ENCODE measurements around the gene ANKS3.

Gene ANKS3, protein sequence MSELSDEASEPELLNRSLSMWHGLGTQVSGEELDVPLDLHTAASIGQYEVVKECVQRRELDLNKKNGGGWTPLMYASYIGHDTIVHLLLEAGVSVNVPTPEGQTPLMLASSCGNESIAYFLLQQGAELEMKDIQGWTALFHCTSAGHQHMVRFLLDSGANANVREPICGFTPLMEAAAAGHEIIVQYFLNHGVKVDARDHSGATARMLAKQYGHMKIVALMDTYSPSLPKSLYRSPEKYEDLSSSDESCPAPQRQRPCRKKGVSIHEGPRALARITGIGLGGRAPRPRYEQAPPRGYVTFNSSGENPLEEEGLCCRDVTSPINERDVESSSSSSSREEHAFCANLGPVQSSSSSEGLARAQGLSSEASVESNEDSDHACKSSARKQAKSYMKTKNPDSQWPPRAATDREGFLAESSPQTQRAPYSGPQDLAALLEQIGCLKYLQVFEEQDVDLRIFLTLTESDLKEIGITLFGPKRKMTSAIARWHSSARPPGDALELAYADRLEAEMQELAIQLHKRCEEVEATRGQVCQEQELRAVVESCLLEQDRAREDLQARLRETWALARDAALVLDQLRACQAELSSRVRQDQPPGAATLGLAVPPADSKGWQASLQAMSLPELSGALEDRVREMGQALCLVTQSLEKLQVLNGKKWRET

DNA sequence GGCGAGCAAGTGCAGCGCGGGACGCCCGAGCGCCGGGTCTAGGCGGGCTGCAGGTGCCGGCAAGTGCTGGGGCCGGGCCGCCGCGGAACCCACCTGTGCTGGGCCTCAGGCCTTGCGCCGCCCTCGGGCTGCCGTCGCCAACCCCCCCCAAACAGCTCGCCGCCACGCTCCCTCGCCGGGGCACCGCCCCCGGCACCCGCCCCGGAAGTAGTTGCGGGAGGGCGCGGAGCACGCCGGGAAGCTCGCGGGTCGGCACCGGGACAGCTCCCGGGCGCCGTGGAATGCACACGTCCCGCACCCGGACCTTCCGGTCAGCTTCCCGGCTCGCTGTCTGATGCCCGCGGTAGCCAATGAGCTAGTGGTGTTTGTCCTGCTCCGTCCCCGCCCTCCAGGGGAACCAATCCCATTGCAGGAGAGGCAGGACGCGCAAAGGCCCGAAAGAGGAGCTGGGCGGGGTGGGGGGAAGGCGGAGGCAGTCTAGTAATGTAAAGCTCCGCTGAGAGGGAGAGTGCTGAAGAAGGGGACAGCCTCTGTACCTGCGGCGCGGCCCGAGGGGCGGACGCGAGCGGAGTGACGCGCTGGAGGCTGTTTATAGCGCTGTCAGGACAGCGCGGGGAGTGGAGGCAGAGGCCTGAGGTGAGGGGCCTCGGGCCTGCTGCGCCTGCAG, at the start of gene ANKS3, which contains the start of gene DNAAF8:
Gene ANKS3, minus strand, starts transcription at position 209 of the 667 bp plus-strand sequence. CDS start 4,122 bp downstream, outside the sequence.
Gene DNAAF8, plus strand, starts transcription at position 475 of the 667 bp plus-strand sequence. CDS start 1,978 bp downstream, outside the sequence.
- H3K4me1 Mint-ChIP-seq = peaks cover 9 to 20% of the 10 kb centered on the region in 2 donors
- H3K4me3 Mint-ChIP-seq = peak within 1 kb of the TSS; percentile 89 to 92
- ATAC-seq (replicated peaks) = peak; percentile 86 to 88
- H3K9me3 Mint-ChIP-seq = no peaks in the 10 kb centered on the region
- peak within 1 kb of the TSS; percentile 95 for H3K27ac Mint-ChIP-seq
- no peaks in the 10 kb centered on the region for H3K27me3 Mint-ChIP-seq
- H3K36me3 Mint-ChIP-seq = peaks cover 4 to 10% of the 10 kb centered on the region in 2 donors
- peak; percentile 83 for DNase-seq

DNA sequence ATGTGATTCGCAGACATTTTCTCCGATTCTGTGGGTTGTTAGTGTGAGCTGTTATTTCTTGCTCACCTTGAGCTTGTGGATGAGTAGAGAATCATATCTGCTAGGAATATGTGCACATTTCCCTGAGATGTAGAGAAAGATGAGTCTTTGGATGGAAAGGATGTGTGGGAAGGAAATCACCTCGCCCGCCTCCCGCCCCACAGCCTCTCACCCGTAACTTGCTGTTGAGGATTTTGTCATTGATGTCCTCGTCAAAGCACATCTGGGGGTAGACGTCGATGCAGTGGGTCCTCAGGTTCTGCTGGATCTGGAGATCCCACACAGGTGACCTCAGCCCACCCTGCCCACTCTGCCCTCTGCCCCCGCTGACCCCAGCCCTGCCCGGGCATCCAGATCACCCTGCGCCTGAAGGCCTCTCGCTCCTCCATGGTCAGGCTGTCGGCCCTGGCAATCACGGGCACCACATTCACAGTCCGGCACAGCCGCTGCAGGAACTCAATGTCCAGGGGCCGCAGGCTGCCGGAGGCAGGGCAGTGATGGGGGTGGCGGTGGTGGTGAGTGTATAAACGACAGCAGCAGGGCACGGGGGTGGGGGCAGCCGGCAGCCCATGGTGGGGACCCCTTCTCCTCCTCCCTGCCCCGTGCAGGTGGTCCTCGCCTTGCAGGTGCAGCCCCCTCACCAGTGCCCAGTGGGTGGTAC, 49.3 kb upstream of the ANKS3 start:
- H3K9me3 Mint-ChIP-seq = no peaks in the 10 kb centered on the region
- H3K27me3 Mint-ChIP-seq = no peaks in the 10 kb centered on the region
- no peak for ATAC-seq (replicated peaks)
- no peaks in the 10 kb centered on the region for H3K36me3 Mint-ChIP-seq
- no peak overlapping the region for H3K27ac Mint-ChIP-seq
- H3K4me3 Mint-ChIP-seq = no peak overlapping the region
- no peak for DNase-seq
- H3K4me1 Mint-ChIP-seq = peaks cover 5 to 11% of the 10 kb centered on the region in 2 donors

DNA sequence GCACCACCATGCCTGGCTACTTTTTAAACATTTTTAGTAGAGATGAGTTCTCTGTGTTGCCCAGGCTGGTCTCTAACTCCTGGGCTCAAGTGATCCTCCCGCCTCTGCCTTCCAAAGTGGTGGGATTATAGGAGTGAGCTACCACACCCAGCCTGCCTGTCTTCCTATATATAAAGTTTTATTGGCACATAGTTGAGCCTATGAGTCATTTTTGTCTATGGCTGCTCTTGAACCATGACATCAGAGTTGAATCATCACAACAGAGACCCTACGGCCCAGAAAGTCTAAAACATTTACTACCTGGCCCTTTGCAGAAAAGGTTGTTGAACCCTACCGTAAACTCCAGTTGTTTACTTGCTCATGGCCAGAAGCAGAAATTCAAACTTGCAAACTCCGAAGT, 46.2 kb upstream of the ANKS3 start:
- no peak for DNase-seq
- H3K9me3 Mint-ChIP-seq = no peaks in the 10 kb centered on the region
- peaks cover 0 to 4% of the 10 kb centered on the region in 2 donors for H3K27me3 Mint-ChIP-seq
- no peaks in the 10 kb centered on the region for H3K36me3 Mint-ChIP-seq
- ATAC-seq (replicated peaks) = no peak
- no peak overlapping the region for H3K4me3 Mint-ChIP-seq
- H3K27ac Mint-ChIP-seq = no peak overlapping the region
- peaks cover 5 to 11% of the 10 kb centered on the region in 2 donors for H3K4me1 Mint-ChIP-seq

DNA sequence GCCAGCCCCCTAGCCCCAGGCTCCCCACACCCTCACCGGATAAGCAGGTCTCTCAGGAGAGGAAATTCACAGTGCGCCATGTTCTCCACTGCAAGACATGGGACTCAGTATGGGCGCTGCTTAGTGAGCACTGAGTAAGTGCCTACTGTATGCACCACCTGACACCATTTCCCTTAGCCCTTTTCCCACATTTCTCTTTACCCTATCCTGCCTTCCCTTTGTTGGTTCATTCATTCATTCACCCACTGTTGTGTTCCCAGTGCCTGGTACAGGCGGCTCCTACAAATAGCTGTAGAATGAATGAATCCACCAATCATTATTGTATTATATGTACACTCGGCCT, 44.0 kb upstream of the ANKS3 start:
- Mint-ChIP-seq H3K27me3 (peaks cover 0 to 4% of the 10 kb centered on the region in 2 donors), H3K4me3 (no peak overlapping the region), H3K9me3 (no peaks in the 10 kb centered on the region), H3K36me3 (no peaks in the 10 kb centered on the region), H3K27ac (no peak overlapping the region), H3K4me1 (peaks cover 5 to 11% of the 10 kb centered on the region in 2 donors)
- no peak for ATAC-seq (replicated peaks)
- no peak for DNase-seq

DNA sequence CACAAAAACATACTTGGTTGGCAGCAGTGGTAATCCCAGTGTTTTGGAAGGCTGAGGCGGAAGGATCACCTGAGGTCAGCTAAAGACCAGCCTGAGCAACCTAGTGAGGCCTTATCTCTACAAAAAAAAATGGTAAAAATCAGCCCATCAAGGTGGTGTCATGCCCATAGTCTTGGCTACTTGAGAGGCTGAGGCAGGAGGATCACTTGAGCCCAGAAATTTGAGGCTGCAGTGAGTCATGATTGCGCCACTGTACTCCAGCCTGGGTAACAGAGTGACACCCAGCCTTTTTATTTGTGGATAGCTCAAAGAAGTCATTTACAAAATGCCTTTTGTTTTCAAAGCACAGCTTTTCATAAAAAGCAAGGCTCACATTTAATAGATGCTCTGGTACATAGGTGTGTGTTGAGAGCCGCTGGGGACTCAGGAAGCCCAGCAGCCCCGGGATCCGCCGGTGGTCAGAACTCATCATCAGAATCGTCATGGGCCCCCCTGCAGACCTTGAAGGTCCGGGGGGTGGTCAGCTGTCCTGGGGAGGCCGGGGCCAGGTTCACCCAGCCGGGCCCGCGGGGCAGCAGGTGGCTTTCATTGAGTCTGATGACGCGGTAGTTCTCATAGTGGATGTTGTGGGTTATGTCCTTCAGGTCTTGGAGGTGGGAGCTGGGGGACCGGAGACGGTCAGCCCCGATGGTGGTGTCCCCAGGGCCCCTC, 43.4 kb upstream of the ANKS3 start:
- H3K36me3 Mint-ChIP-seq = no peaks in the 10 kb centered on the region
- H3K27me3 Mint-ChIP-seq = peaks cover 0 to 4% of the 10 kb centered on the region in 2 donors
- no peaks in the 10 kb centered on the region for H3K9me3 Mint-ChIP-seq
- DNase-seq (no peak), ATAC-seq (replicated peaks) (no peak)
- H3K4me1 Mint-ChIP-seq = peaks cover 4 to 6% of the 10 kb centered on the region in 2 donors
- no peak overlapping the region for H3K27ac Mint-ChIP-seq
- H3K4me3 Mint-ChIP-seq = no peak overlapping the region

DNA sequence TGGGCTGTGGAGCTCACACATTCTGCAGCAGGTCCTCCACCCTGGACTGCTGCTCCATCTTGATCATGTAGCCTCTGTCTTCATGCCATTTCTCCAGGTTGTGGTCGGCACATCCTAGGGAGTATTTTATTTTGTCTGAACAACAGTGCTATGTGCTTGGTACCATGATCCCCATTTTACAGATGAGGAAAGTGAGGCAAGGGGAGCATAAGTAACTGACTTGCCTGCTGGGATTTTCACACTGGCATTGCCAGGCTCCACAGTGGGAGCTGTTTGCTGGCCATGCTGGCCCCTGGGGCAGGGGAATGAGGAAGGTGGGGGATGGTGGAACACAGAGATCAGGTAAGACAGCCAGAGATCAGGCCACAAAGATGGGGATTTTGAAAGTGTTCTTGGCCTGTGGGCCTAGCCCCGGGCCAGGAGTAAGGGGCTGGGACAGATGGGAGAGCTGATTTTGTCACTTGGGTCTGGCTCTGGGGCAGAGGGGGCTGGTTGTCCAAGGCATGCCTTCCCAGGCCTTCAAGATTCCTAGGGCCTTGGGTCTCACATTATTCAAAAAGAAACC, 42.2 kb upstream of the ANKS3 start:
- no peaks in the 10 kb centered on the region for H3K36me3 Mint-ChIP-seq
- ATAC-seq (replicated peaks) = no peak
- peaks cover 0 to 2% of the 10 kb centered on the region in 2 donors for H3K4me1 Mint-ChIP-seq
- no peak for DNase-seq
- H3K4me3 Mint-ChIP-seq = no peak overlapping the region
- no peaks in the 10 kb centered on the region for H3K9me3 Mint-ChIP-seq
- no peak overlapping the region for H3K27ac Mint-ChIP-seq
- peaks cover 0 to 4% of the 10 kb centered on the region in 2 donors for H3K27me3 Mint-ChIP-seq

DNA sequence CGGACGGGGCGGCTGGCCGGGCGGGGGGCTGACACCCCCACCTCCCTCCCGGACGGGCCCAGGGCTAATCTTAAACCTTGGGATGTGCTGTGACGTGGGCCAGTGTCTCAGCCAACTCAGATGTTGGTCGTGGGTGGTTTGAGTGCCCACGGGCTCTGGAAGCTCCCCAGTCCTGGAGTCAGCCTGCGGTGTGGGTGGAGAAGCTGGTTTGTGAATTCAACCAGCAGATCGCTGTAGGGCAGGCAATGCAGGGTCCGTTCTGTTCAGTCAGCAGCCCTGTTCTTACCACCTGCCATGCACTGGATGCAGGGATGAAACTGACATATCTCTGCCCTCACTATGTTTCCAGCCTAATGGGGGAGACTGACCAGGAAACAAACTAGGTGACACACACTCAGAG, 40.9 kb upstream of the ANKS3 start:
- no peaks in the 10 kb centered on the region for H3K36me3 Mint-ChIP-seq
- no peak overlapping the region for H3K27ac Mint-ChIP-seq
- no peak overlapping the region for H3K4me3 Mint-ChIP-seq
- H3K9me3 Mint-ChIP-seq = no peaks in the 10 kb centered on the region
- ATAC-seq (replicated peaks) = no peak
- H3K27me3 Mint-ChIP-seq = peaks cover 0 to 4% of the 10 kb centered on the region in 2 donors
- DNase-seq = no peak
- peaks cover 0 to 2% of the 10 kb centered on the region in 2 donors for H3K4me1 Mint-ChIP-seq

DNA sequence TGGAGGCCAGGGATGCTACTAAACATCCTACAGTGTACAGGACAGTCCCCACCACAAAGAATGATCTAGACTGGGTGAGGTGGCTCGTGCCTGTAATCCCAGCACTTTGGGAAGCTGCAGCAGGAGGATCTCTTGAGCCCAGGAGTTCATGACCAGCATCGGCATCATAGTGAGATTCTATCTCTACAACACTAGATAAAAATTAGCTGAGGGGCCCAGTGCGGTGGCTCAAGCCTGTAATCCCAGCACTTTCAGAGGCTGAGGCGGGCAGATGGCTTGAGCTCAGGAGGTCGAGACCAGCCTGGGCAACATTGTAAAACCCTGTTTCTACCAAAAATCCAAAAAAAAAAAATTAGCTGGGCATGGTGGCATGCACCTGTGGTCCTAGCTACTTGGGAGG, 38.3 kb upstream of the ANKS3 start:
- ATAC-seq (replicated peaks) = no peak
- H3K4me3 Mint-ChIP-seq = no peak overlapping the region
- H3K4me1 Mint-ChIP-seq = peaks cover 13 to 15% of the 10 kb centered on the region in 2 donors
- peaks cover 0 to 4% of the 10 kb centered on the region in 2 donors for H3K27me3 Mint-ChIP-seq
- no peak overlapping the region for H3K27ac Mint-ChIP-seq
- no peaks in the 10 kb centered on the region for H3K36me3 Mint-ChIP-seq
- H3K9me3 Mint-ChIP-seq = no peaks in the 10 kb centered on the region
- DNase-seq = no peak

DNA sequence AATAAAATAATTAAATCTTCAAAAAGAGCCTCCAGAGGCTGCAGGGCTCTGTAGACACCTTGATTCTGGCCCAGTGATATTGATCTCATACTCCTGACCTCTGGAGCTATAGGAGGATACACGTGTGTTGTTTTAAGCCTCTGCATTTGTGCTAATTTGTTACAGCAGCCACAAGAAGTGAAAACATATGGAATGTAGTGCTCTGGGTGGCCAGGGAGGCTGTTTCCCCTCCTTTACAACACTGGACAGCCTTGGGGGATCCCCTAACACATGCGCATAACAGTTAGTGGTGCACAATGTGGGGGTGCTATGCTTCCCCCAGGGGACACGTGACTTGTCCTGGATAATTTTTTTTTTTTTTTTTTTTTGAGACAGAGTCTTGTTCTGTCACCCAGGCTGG, 37.6 kb upstream of the ANKS3 start:
- Mint-ChIP-seq H3K4me3 (no peak overlapping the region), H3K27ac (no peak overlapping the region), H3K9me3 (no peaks in the 10 kb centered on the region), H3K4me1 (peaks cover 17 to 18% of the 10 kb centered on the region in 2 donors), H3K36me3 (no peaks in the 10 kb centered on the region), H3K27me3 (peaks cover 0 to 4% of the 10 kb centered on the region in 2 donors)
- DNase-seq (no peak), ATAC-seq (replicated peaks) (no peak)

DNA sequence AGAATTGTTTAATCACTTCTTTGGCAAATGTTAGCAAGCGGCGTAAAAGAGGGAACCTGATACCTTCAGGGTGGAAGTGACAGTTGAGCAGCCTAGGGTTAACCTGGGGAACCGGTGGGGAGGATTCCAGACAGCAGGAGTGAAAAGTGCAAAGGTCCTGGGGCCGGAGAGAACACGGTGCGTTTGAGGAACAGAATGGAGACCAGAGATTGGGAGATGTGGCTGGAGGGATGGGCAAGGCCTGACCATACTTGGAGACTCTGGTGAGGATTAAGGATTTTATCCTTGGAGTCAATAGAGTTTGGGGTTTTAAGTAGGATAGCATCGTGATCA, 35.2 kb upstream of the ANKS3 start:
- peaks cover 27 to 30% of the 10 kb centered on the region in 2 donors for H3K4me1 Mint-ChIP-seq
- H3K27me3 Mint-ChIP-seq = no peaks in the 10 kb centered on the region
- H3K4me3 Mint-ChIP-seq = peak overlapping the region in 1 of 2 donors; percentile 96
- no peak overlapping the region for H3K27ac Mint-ChIP-seq
- H3K9me3 Mint-ChIP-seq = no peaks in the 10 kb centered on the region
- H3K36me3 Mint-ChIP-seq = no peaks in the 10 kb centered on the region
- no peak for ATAC-seq (replicated peaks)
- DNase-seq = no peak

DNA sequence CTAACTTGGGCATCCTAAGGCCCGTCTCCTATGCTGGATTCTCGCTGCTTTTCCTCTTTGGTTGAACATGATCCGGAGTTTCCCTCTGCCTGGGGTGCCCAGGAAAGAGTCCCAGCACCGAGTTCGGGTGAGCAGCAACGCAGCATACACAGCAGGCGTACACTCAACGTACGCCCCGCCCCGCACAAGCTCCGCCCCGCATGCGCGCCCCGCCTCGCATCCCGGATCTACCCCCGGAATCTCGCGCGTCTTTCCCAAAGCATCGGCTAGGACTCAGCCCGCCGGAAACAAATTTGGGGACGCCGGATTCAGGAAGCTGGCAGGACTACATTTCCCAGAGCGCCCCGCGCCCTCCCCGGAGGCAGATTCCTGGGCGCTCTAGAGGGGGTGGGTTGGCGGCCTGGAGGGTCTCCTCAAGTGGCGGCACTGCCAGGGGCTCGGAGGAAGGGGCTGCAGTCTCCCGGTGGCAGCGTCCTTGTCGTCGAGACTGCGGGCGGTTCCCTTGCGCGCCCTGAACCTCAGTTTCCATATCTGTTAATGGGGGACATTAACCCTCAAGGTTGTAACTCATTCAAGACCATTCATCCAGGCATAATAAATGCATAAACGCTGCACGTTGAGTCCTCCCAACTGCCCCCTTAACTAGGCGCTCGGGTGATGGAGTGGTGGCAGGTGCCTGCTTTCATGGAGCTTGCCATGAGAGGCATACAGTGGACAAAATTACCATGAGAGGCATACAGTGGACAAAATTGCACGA, 34.7 kb upstream of the ANKS3 start:
- peak overlapping the region; percentile 93 to 96 for H3K4me3 Mint-ChIP-seq
- H3K27ac Mint-ChIP-seq = peak overlapping the region; percentile 96
- peaks cover 27 to 33% of the 10 kb centered on the region in 2 donors for H3K4me1 Mint-ChIP-seq
- peaks cover 0 to 3% of the 10 kb centered on the region in 2 donors for H3K36me3 Mint-ChIP-seq
- H3K9me3 Mint-ChIP-seq = no peaks in the 10 kb centered on the region
- peak; percentile 79 to 80 for ATAC-seq (replicated peaks)
- peak; percentile 93 for DNase-seq
- no peaks in the 10 kb centered on the region for H3K27me3 Mint-ChIP-seq

DNA sequence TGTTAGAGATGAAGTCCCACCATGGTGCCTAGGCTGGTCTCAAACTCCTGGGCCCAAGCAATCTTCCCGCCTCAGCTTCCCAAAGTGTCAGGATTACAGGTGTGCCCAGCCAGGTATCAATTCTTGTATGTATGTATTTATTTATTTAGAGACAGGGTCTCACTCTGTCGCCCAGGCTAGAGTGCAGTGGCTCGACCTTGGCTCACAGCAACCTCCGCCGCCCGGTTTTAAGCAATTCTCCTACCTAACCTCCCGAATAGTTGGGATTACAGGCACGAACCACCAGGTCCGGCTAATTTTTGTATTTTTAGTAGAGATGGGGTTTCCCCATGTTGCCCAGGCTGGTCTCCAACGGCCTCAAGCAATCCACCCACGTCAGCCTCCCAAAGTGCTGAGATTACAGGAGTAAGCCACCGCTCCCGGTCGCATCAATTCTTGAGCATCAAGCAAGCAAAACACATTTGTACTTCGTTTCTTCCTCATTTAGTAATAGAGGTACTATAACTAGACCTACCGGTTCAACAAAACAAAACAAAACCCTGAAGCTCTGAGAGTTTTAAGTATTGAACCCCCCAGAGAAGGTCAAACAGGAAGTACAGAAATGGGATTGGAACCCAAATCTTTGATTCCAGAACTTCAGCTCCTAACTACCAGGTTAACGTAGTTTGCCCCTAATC, 33.9 kb upstream of the ANKS3 start:
- Mint-ChIP-seq H3K9me3 (no peaks in the 10 kb centered on the region), H3K36me3 (peaks cover 0 to 8% of the 10 kb centered on the region in 2 donors), H3K27ac (peak overlapping the region; percentile 96), H3K4me3 (peak overlapping the region; percentile 93 to 96), H3K27me3 (no peaks in the 10 kb centered on the region), H3K4me1 (peaks cover 27 to 35% of the 10 kb centered on the region in 2 donors)
- DNase-seq (peak; percentile 9), ATAC-seq (replicated peaks) (peak; percentile 9 to 10)
